Measurements from ENCODE around the gene PHKB.

PHKB gene

GRCh38 chr16:47499700-47500264 lies 38.7 kb downstream of the PHKB start:
- TF ChIP-seq TAF1 (IDR thresholded peaks at IDR 0.05; ENCODE audit: borderline replicate concordance, insufficient read depth, low read length) (no peak), REST (IDR thresholded peaks at IDR 0.05; ENCODE audit: insufficient read depth in 1 of 2, low read depth in 2 of 2, low read length in 2 of 2) (no peak), POLR2AphosphoS5 (IDR thresholded peaks at IDR 0.05; ENCODE audit: low read depth, low read length) (no peak), FOXP2 (optimal IDR thresholded peaks at IDR 0.05; ENCODE audit: borderline replicate concordance, extremely low read depth, extremely low read length, insufficient read depth) (no peak), SIN3A (IDR thresholded peaks at IDR 0.05; ENCODE audit: borderline replicate concordance, insufficient read depth, low read length) (no peak)

GRCh38 chr16:47503936-47504335 lies 42.8 kb downstream of the PHKB start:
- TF ChIP-seq SIN3A (IDR thresholded peaks at IDR 0.05; ENCODE audit: borderline replicate concordance, insufficient read depth, low read length) (no peak), TAF1 (IDR thresholded peaks at IDR 0.05; ENCODE audit: borderline replicate concordance, insufficient read depth, low read length) (no peak), POLR2AphosphoS5 (IDR thresholded peaks at IDR 0.05; ENCODE audit: low read depth, low read length) (no peak), FOXP2 (optimal IDR thresholded peaks at IDR 0.05; ENCODE audit: borderline replicate concordance, extremely low read depth, extremely low read length, insufficient read depth) (no peak)

GRCh38 chr16:47504599-47504998 lies 43.5 kb downstream of the PHKB start:
- TF ChIP-seq SIN3A (IDR thresholded peaks at IDR 0.05; ENCODE audit: borderline replicate concordance, insufficient read depth, low read length) (no peak), TAF1 (IDR thresholded peaks at IDR 0.05; ENCODE audit: borderline replicate concordance, insufficient read depth, low read length) (no peak), FOXP2 (optimal IDR thresholded peaks at IDR 0.05; ENCODE audit: borderline replicate concordance, extremely low read depth, extremely low read length, insufficient read depth) (no peak), POLR2AphosphoS5 (IDR thresholded peaks at IDR 0.05; ENCODE audit: low read depth, low read length) (no peak), REST (IDR thresholded peaks at IDR 0.05; ENCODE audit: insufficient read depth in 1 of 2, low read depth in 2 of 2, low read length in 2 of 2) (no peak)

GRCh38 chr16:47506800-47507199 lies 45.7 kb downstream of the PHKB start:
- TF ChIP-seq FOXP2 (optimal IDR thresholded peaks at IDR 0.05; ENCODE audit: borderline replicate concordance, extremely low read depth, extremely low read length, insufficient read depth): no peak
- TF ChIP-seq REST (IDR thresholded peaks at IDR 0.05; ENCODE audit: insufficient read depth in 1 of 2, low read depth in 2 of 2, low read length in 2 of 2): no peak
- TF ChIP-seq TAF1 (IDR thresholded peaks at IDR 0.05; ENCODE audit: borderline replicate concordance, insufficient read depth, low read length): no peak
- no peak for TF ChIP-seq SIN3A (IDR thresholded peaks at IDR 0.05; ENCODE audit: borderline replicate concordance, insufficient read depth, low read length)
- no peak for TF ChIP-seq POLR2AphosphoS5 (IDR thresholded peaks at IDR 0.05; ENCODE audit: low read depth, low read length)

GRCh38 chr16:47507701-47508100 lies 46.6 kb downstream of the PHKB start:
- no peak for TF ChIP-seq FOXP2 (optimal IDR thresholded peaks at IDR 0.05; ENCODE audit: borderline replicate concordance, extremely low read depth, extremely low read length, insufficient read depth)
- TF ChIP-seq TAF1 (IDR thresholded peaks at IDR 0.05; ENCODE audit: borderline replicate concordance, insufficient read depth, low read length): no peak
- TF ChIP-seq SIN3A (IDR thresholded peaks at IDR 0.05; ENCODE audit: borderline replicate concordance, insufficient read depth, low read length): no peak
- no peak for TF ChIP-seq REST (IDR thresholded peaks at IDR 0.05; ENCODE audit: insufficient read depth in 1 of 2, low read depth in 2 of 2, low read length in 2 of 2)
- no peak for TF ChIP-seq POLR2AphosphoS5 (IDR thresholded peaks at IDR 0.05; ENCODE audit: low read depth, low read length)

Measured in PFSK-1 (cell line).